HepG2 (cell line): ENCODE measurements around the gene ALX4. TPM values are rescaled to one million over a fixed set of nuclear protein-coding genes. Genes with fewer than 3 reads are reported as not detected.

Experiments used
- ARNT ChIP-seq: fragments of 450-650 bp; IDR thresholded peaks from 2 replicates; pipeline ENCODE4 v1.6.1; 2017
- CBX5 ChIP-seq: sonication (generic); formaldehyde crosslinking; IDR thresholded peaks from 2 replicates; pipeline ENCODE4 v1.4.0; 2020; ENCODE audit warnings: missing genetic modification reagents, borderline replicate concordance
- DNMT1 ChIP-seq: sonication (generic); formaldehyde crosslinking; IDR thresholded peaks from 2 replicates; pipeline ENCODE4 v1.5.1; 2020; ENCODE audit warnings: mild to moderate bottlenecking, missing genetic modification reagents
- ERF ChIP-seq: IDR thresholded peaks from 2 replicates; pipeline ENCODE4 v1.6.1; 2018; ENCODE audit warnings: missing biosample characterization, missing genetic modification reagents
- JUNB ChIP-seq: sonication (generic); formaldehyde crosslinking; IDR thresholded peaks from 2 replicates; pipeline ENCODE4 v1.8.0; 2022; ENCODE audit warnings: missing genetic modification reagents, mild to moderate bottlenecking, borderline replicate concordance
- MAFF ChIP-seq: IDR thresholded peaks from 2 replicates; pipeline ENCODE4 v1.6.1; 2011; ENCODE audit warnings: low read depth, low read length, improper control_type of control experiment
- PAF1 ChIP-seq: IDR thresholded peaks from 2 replicates; pipeline ENCODE4 v1.6.1; 2016; ENCODE audit warnings: missing genetic modification reagents, missing compliant biosample characterization
- RBM39 ChIP-seq: fragments of 200-400 bp; formaldehyde crosslinking; IDR thresholded peaks from one replicate; pipeline ENCODE4 v1.6.1; 2018; ENCODE audit warnings: antibody characterized with exemption, mild to moderate bottlenecking, low read depth, low read length; ENCODE audit not compliant: poor library complexity, severe bottlenecking
- REXO4 ChIP-seq: sonication (generic); formaldehyde crosslinking; IDR thresholded peaks from 2 replicates; pipeline ENCODE4 v1.8.0; 2022; ENCODE audit warnings: missing genetic modification reagents, mild to moderate bottlenecking, borderline replicate concordance
- RNF2 ChIP-seq: fragments of 450-650 bp; conservative IDR thresholded peaks from 2 replicates; pipeline ENCODE4 v1.6.1; 2016; ENCODE audit warnings: low read depth
- SCMH1 ChIP-seq: sonication (generic); formaldehyde crosslinking; IDR thresholded peaks from 2 replicates; pipeline ENCODE4 v1.9.0; 2021; ENCODE audit warnings: missing genetic modification reagents, mild to moderate bottlenecking, borderline replicate concordance
- SP5 ChIP-seq: IDR thresholded peaks from 2 replicates; pipeline ENCODE4 v1.6.1; 2016; ENCODE audit warnings: low read depth, borderline replicate concordance
- SRSF4 ChIP-seq: fragments of 200-400 bp; formaldehyde crosslinking; IDR thresholded peaks from one replicate; pipeline ENCODE4 v1.6.1; 2018; ENCODE audit warnings: mild to moderate bottlenecking, low read depth, low read length, moderate library complexity; ENCODE audit not compliant: poor library complexity, severe bottlenecking
- SUZ12 ChIP-seq: fragments of 150-350 bp; IDR thresholded peaks from 2 replicates; pipeline ENCODE4 v1.6.1; 2014; ENCODE audit warnings: low read depth, low read length
- TBX2 ChIP-seq: sonication (generic); formaldehyde crosslinking; IDR thresholded peaks from 2 replicates; pipeline ENCODE4 v1.5.0; 2020; ENCODE audit warnings: missing genetic modification reagents, mild to moderate bottlenecking, borderline replicate concordance
- TCF7L2 ChIP-seq: IDR thresholded peaks from 2 replicates; pipeline ENCODE4 v1.6.1; 2011; ENCODE audit warnings: mild to moderate bottlenecking, low read depth, low read length, moderate library complexity
- TP53 ChIP-seq: sonication (generic); formaldehyde crosslinking; conservative IDR thresholded peaks from 2 replicates; pipeline ENCODE4 v1.4.0; 2020; ENCODE audit warnings: missing genetic modification reagents
- ZBTB21 ChIP-seq: sonication (generic); formaldehyde crosslinking; IDR thresholded peaks from 2 replicates; pipeline ENCODE4 v1.4.0; 2020; ENCODE audit warnings: missing genetic modification reagents
- ZMYM2 ChIP-seq: sonication (generic); formaldehyde crosslinking; IDR thresholded peaks from 2 replicates; pipeline ENCODE4 v1.8.0; 2022; ENCODE audit warnings: mild to moderate bottlenecking, missing genetic modification reagents
- ZNF138 ChIP-seq: sonication (generic); formaldehyde crosslinking; IDR thresholded peaks from 2 replicates; pipeline ENCODE4 v1.5.0; 2020; ENCODE audit warnings: mild to moderate bottlenecking, low read depth, missing genetic modification reagents
- ZNF232 ChIP-seq: sonication (generic); formaldehyde crosslinking; IDR thresholded peaks from 2 replicates; pipeline ENCODE4 v1.4.0; 2020; ENCODE audit warnings: missing genetic modification reagents, borderline replicate concordance
- ZNF263 ChIP-seq: sonication (generic); formaldehyde crosslinking; IDR thresholded peaks from 2 replicates; pipeline ENCODE4 v1.4.0; 2020; ENCODE audit warnings: missing genetic modification reagents
- ZNF589 ChIP-seq: sonication (generic); formaldehyde crosslinking; conservative IDR thresholded peaks from 2 replicates; pipeline ENCODE4 v1.8.0; 2022; ENCODE audit warnings: mild to moderate bottlenecking, moderate library complexity, missing genetic modification reagents
- ZNF790 ChIP-seq: sonication (generic); formaldehyde crosslinking; IDR thresholded peaks from 2 replicates; pipeline ENCODE4 v1.8.0; 2022; ENCODE audit warnings: missing genetic modification reagents, mild to moderate bottlenecking, borderline replicate concordance
- polyA plus RNA-seq, 8 experiments: library from polyadenylated mRNA; depleted of rRNA in 3 of 8; stranded (reverse) in 7 of 8; unstranded in 1 of 8; fragments of >200 nt; fragmentation: Illumina TruSeq in 4 of 8; extraction: Trizol in 4 of 8; gene quantifications; 2 replicates each; pipeline versions ENCODE4 v1.2.1 to v1.2.3, GENCODE V29; 2011 to 2016; ENCODE audit warnings: low read depth in 4 of 8, missing spikeins in 1 of 8, mixed read lengths in 1 of 8; ENCODE audit not compliant: insufficient read depth in 1 of 8
- total RNA-seq, 5 experiments: library from RNA; depleted of rRNA; stranded (reverse); fragments of >200 nt; fragmentation: Illumina TruSeq; extraction: Trizol; gene quantifications; 2 replicates each; pipeline ENCODE4 v1.2.3, GENCODE V29; 2016; ENCODE audit warnings: low read depth in 1 of 5
- TF ChIP-seq, protein P1 (sequence below): sonication (generic); formaldehyde crosslinking; IDR thresholded peaks from 2 replicates; pipeline ENCODE4 v1.5.0; 2020; ENCODE audit warnings: missing genetic modification reagents, mild to moderate bottlenecking, borderline replicate concordance
- TF ChIP-seq, protein P2 (sequence below): sonication (generic); formaldehyde crosslinking; IDR thresholded peaks from 2 replicates; pipeline ENCODE4 v1.4.0; 2020; ENCODE audit warnings: missing genetic modification reagents, borderline replicate concordance

The ALX4 gene
- total and polyA plus RNA-seq, 2 of the 13 experiments (the other 11 are each of a cell fraction or from before 2014, with no cell fraction given): not detected

DNA sequence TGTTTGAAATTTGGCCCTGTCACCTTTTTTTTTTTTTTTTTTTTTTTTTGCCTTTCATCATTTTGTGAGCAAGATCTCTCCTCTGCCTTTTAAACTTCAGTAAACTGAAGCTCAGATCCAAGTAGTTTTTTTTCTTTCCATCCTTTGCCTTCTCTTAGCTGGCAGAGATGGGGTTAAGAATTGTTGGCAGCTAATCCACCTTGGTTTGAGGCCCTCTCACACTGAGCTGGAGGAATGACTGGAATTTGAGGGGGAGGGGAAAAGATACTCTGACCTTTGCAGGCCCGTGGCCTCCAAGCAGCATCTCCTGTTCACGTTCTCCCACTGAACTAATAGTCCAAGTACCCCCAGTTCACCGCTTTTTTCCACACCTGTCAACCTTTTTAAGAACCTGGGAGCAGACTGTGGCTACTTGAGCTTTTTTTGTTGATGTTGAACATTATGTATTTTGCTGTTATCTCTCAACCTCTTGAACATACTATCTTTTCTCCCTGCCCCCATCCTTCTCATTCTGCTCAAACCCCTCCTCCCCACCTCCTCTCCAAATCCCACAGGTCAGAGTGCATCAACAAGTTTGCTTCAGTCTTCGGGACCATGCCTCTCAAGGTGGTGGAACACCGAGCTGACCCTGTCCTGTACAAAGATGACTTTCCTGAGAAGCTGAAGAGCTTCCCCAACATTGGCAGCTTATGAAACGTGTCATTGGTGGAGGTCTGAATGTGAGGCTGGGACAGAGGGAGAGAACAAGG lies 66.2 kb downstream of the ALX4 start (continued):
- TF ChIP-seq, protein P1, sequence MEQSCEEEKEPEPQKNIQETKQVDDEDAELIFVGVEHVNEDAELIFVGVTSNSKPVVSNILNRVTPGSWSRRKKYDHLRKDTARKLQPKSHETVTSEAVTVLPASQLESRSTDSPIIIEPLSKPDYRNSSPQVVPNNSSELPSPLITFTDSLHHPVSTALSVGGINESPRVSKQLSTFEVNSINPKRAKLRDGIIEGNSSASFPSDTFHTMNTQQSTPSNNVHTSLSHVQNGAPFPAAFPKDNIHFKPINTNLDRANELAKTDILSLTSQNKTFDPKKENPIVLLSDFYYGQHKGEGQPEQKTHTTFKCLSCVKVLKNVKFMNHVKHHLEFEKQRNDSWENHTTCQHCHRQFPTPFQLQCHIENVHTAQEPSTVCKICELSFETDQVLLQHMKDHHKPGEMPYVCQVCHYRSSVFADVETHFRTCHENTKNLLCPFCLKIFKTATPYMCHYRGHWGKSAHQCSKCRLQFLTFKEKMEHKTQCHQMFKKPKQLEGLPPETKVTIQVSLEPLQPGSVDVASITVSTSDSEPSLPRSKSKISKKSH (CRISPR knock-in tag): no peak
- TF ChIP-seq TBX2 (CRISPR knock-in tag) (peak; percentile 45; the same call in 1 of the 2 replicates), JUNB (CRISPR knock-in tag) (no peak), MAFF (no peak), RNF2 (no peak), SP5 (peak; percentile 85), ZNF263 (no peak), SCMH1 (CRISPR knock-in tag) (no peak), REXO4 (CRISPR knock-in tag) (no peak), ZBTB21 (CRISPR knock-in tag) (no peak), ZNF589 (no peak), ERF (CRISPR knock-in tag) (peak; percentile 33; the same call in 1 of the 2 replicates), TCF7L2 (no peak), DNMT1 (no peak), RBM39 (no peak), ZNF138 (CRISPR knock-in tag) (no peak), SRSF4 (no peak), SUZ12 (no peak), CBX5 (CRISPR knock-in tag) (no peak), TP53 (no peak), ZNF232 (no peak), ARNT (no peak), PAF1 (CRISPR knock-in tag) (no peak), ZNF790 (CRISPR knock-in tag) (no peak), ZMYM2 (CRISPR knock-in tag) (no peak)
- TF ChIP-seq, protein P2, sequence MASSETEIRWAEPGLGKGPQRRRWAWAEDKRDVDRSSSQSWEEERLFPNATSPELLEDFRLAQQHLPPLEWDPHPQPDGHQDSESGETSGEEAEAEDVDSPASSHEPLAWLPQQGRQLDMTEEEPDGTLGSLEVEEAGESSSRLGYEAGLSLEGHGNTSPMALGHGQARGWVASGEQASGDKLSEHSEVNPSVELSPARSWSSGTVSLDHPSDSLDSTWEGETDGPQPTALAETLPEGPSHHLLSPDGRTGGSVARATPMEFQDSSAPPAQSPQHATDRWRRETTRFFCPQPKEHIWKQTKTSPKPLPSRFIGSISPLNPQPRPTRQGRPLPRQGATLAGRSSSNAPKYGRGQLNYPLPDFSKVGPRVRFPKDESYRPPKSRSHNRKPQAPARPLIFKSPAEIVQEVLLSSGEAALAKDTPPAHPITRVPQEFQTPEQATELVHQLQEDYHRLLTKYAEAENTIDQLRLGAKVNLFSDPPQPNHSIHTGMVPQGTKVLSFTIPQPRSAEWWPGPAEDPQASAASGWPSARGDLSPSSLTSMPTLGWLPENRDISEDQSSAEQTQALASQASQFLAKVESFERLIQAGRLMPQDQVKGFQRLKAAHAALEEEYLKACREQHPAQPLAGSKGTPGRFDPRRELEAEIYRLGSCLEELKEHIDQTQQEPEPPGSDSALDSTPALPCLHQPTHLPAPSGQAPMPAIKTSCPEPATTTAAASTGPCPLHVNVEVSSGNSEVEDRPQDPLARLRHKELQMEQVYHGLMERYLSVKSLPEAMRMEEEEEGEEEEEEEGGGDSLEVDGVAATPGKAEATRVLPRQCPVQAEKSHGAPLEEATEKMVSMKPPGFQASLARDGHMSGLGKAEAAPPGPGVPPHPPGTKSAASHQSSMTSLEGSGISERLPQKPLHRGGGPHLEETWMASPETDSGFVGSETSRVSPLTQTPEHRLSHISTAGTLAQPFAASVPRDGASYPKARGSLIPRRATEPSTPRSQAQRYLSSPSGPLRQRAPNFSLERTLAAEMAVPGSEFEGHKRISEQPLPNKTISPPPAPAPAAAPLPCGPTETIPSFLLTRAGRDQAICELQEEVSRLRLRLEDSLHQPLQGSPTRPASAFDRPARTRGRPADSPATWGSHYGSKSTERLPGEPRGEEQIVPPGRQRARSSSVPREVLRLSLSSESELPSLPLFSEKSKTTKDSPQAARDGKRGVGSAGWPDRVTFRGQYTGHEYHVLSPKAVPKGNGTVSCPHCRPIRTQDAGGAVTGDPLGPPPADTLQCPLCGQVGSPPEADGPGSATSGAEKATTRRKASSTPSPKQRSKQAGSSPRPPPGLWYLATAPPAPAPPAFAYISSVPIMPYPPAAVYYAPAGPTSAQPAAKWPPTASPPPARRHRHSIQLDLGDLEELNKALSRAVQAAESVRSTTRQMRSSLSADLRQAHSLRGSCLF (CRISPR knock-in tag): no peak
